H54 (cell line): ENCODE results near the gene ARAP1.

Source experiments
- DNase-seq: peaks from one replicate; pipeline ENCODE4 v3.0.0; 2011; ENCODE audit warnings: low spot score, mixed read lengths; ENCODE audit not compliant: insufficient read length
- FAIRE-seq: peaks from 3 replicates; lab custom pipeline; 2011; peaks lifted over from hg19 to GRCh38; lab: Jason Lieb, UNC
- POLR2A ChIP-seq: IDR thresholded peaks from 2 replicates; pipeline ENCODE4 v1.6.1; 2011; ENCODE audit warnings: low read depth, mild to moderate bottlenecking, low read length

ARAP1 gene

GRCh38 chr11:72784662-72785061 is 32.5 kb upstream of the ARAP1 start:
- FAIRE-seq (no peak), DNase-seq (no peak)
- TF ChIP-seq POLR2A: no peak

DNA sequence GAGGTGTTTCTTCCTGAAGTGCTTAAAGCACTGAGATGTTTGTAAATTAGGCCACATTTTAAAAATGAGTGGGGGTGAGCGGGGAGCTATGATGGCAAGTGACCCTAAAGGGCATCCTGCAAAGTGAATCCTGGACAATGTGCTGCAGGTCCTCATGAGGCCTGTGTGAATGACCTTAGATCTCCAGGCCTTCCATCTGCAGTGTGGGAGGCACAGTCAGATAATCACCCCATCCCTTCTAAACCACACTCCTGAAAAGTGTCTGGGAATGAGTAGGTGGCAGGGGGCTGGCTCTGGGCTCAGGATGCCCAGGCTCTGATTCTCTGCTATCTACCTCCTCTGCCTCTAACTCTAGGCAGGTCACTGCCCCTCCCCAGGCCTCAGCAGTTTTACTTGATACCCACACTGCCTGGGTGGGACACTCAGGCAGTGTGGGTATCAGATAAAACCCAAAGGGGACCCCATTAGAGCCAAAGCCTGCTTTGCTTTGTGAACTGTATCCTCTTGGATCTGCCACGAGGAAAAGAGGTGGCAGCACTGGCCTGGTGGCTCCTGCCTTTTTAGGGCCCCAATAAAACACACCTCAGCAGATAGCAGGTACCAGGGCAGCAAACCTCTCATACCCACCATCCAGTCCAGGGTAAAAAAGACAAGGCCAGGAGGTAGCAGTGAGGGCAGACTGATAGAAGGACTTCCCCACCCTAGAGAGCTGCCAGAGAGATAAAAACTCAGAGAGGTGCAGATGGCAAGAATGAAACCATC is 31.1 kb upstream of the ARAP1 start:
- TF ChIP-seq POLR2A: no peak
- FAIRE-seq (no peak), DNase-seq (no peak)

GRCh38 chr11:72782081-72782920 is 30.1 kb upstream of the ARAP1 start:
- no peak for FAIRE-seq
- TF ChIP-seq POLR2A: no peak
- no peak for DNase-seq

DNA sequence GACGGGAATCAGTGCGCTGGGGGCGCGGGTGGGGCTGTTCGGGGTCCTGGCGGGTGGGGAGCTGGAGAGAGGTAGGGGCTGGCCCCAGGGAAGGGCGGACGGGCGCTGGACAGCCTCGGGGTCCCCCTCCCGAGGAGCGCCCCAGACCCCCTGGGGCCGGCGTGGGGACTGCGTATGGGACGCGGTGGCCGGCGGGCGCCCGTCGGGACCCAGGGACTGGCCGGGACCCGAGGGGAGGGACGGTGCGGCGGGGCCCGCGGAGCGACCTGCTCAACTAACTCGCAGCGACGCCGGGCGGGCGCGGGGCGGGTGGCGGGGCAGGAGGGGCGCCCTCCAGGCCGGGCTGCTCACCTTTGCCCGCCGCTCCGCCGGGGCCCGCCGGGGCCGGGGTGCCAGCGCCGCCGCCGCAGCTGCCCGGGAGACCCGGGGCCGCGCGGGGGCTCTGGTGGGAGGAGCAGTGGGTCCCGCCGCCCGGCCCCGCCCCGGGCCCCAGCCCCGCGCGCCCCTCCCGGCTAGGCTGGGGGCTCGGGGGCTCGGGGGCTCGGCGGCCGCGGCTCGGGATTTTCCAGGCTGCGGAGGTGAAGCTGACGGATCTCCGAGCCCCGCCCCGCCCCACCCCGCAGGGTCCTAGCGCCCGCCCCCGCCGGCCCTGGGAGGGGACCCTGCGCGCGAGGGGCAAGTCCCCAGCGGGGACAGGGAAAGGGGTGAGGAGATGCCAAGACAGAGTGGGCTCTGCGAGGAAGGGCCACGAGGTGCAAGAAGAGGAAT is 29.3 kb upstream of the ARAP1 start:
- no peak for FAIRE-seq
- TF ChIP-seq POLR2A: no peak
- DNase-seq: peak; percentile 64

GRCh38 chr11:72781063-72781312 is 28.8 kb upstream of the ARAP1 start:
- FAIRE-seq (no peak), DNase-seq (no peak)
- TF ChIP-seq POLR2A: no peak

- TF ChIP-seq POLR2A: no peak
- no peak for FAIRE-seq
Measured at GRCh38 chr11:72780296-72781062, 28.3 kb upstream of the ARAP1 start.

DNA sequence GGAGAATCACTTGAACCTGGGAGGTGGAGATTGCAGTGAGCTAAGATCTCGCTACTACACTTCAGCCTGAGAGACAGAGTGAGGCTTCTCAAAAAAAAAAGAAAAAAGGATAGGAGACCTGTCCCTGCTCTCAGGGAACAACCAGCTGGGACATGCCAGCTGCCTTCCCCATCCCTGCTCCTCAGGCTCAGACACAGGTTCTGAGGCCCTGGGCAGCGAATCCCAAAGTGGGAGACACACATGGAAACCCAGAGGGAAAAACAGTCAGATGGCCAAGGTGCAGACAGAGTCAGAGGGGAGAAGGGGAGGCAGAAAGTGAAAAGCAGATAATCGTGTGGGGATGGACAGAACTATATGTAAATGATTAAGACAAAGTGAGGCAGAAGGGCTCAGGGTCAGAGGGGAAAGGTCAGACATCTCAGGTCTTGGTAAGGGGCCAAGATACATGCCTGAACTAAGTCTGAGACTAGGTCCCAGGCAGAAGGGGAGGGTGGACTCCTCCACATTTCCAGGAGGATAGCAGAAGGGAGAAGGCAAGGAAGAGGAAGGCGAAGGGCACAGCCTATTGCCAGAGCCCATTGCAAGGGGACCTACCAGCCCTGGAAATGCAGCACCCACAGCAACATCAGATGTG is 27.4 kb upstream of the ARAP1 start:
- no peak for TF ChIP-seq POLR2A
- FAIRE-seq (no peak), DNase-seq (no peak)

More at GRCh38 chr11:72780296-72781062, 28.3 kb upstream of the ARAP1 start:
- DNase-seq: no peak

DNA sequence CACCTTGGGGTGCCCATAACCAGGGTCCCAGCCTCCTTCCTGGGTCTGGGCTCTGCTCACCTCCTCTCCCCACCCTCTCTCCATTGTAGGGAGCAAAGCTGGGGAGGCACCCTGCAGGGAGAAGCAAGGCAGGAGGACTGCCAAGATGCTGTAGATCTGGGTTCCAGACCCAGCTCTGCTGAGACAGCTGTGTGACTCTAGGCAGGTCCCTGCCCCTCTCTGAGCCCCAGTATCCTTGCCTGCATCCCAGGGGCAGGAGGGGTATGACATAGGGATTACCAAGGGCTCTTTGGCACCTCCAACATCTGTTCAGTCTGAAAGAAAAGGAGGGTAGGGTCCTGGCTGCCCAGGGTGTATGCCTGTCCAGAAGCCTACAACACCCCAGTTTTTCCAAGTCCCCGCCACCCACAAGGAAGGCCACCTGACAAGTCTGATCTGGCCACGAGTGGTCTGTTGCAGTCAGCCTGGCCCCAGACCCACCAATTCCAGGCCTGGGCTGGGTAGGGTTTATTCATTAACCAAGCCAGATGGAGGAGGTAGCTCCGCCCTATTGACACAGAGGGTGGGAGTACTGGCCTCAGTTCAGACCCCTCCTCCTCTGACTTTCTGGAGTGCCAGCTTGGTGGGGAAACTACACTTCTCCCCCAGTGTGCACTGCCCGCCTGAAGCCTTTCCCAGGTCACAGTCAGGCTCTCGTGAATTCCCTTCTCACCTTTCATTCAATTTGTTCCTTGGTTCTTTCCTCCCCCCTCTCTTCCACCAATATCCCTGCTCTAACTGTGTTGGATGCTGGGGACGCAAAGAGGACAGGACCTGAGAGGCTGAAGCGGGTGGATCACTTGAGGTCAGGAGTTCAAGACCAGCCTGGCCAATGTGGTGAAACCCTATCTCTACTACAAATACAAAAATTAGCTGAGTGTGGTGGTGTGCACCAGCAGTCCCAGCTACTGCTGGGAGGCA is 26.6 kb upstream of the ARAP1 start:
- DNase-seq: no peak
- no peak for TF ChIP-seq POLR2A
- no peak for FAIRE-seq

DNA sequence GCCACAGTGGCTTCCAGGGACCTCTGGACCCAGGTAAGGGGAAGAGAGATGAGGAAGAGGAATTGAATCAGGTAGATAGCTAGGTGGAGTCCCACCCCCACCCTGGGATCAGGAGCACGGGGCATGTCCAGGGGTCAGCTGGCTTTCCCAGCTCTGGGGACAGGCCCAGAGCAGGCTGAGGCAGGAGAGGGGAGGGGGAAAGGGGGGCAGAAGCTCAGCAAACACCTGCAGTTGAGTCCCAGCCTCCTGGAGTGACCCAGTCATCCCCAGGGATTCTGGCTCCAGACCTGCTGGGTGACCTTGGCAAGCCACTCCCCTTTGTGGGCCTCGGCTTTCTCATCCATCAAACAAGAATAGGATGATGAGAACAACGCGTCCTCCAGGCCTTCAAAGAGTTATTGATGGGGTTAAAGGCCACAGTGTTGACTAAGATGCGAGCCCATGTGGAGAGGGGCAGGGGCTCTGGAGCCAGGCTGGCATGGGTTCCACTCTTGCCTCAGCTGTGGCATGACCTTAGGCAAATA is 25.6 kb upstream of the ARAP1 start:
- no peak for FAIRE-seq
- TF ChIP-seq POLR2A: no peak
- DNase-seq: no peak

DNA sequence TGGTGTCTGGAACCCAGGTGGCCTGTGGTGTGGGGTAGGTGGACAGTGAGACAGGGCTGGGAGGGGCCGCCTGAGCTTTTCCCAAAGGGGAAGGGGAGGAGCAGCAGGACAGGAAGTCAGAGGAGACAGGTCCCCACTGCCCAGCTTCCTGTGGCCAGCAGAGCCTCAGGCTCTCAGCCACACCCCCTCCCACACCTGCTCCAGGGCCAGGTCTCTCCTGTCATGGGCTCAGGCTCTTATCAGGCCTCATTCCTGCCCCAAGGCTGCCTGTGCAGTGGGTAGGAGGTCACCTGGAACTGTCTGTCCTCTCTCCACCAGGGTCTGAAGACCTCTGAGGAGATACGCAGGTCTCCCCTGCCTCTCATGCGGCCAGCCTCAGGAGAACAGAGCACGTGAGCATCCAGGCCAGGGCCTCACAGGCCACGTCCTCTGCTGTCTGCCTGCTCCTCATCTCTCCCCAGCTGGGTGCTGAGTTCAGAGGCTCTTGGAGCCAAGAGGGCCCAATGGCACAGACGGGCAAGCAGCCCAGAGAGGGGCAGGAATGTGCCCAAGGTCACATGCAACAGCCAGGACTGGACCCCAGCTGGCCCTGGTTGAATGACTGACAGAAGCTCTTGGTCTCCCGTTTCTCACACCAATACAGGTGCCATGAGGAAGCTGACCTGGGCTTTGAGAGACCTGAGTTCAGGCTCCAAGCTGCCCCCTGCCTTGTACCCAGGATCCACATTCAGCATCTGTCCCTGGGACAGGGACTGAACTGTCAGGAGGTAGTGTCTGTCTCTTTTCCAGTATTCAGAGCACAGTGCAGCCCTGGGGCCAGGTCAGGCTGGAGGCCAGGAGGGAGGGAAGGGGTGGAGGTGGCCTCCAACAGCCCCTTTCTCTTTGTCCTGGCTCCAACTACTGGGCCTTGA is 24.9 kb upstream of the ARAP1 start:
- no peak for TF ChIP-seq POLR2A
- FAIRE-seq (no peak), DNase-seq (no peak)
